Choroid plexus epithelial cell (primary cell): Measurements from ENCODE around the gene PIM2.

Experiments used
- DNase-seq: peaks from one replicate; pipeline ENCODE4 v3.0.0-alpha.2; 2010; ENCODE audit warnings: low read depth
- H3K4me3 ChIP-seq: 2 replicates; pipeline ENCODE4 v1.5.1; 2011; ENCODE audit warnings: low read depth, mild to moderate bottlenecking, control low read depth, low read length, moderate library complexity
- CTCF ChIP-seq: conservative IDR thresholded peaks from 2 replicates; pipeline ENCODE4 v1.5.1; 2011; ENCODE audit warnings: low read depth, mild to moderate bottlenecking, control low read depth, inconsistent platforms, low read length, moderate library complexity

Gene PIM2

GRCh38 chrX:48918643-48919340 is at the start of gene PIM2:
TSS of gene PIM2 (minus strand) at chrX:48919024. CDS start at chrX:48918834, 190 bp downstream.
- peak; percentile 90 for DNase-seq
- no peak for TF ChIP-seq CTCF
- peak within 1 kb of the TSS; percentile 64 for H3K4me3 ChIP-seq

GRCh38 chrX:48968377-48968776 is 49.6 kb upstream of the PIM2 start:
- DNase-seq, result no peak
- H3K4me3 ChIP-seq, result no peak overlapping the region
- no peak for TF ChIP-seq CTCF

- DNase-seq, result peak; percentile 53
- no peak for TF ChIP-seq CTCF
- no peak overlapping the region for H3K4me3 ChIP-seq
Observed at GRCh38 chrX:48966796-48967579, 48.2 kb upstream of the PIM2 start.

- TF ChIP-seq CTCF, result no peak
- H3K4me3 ChIP-seq, result no peak overlapping the region
- no peak for DNase-seq
Observed at GRCh38 chrX:48965959-48966358, 47.1 kb upstream of the PIM2 start.

- H3K4me3 ChIP-seq, result no peak overlapping the region
- no peak for TF ChIP-seq CTCF
- DNase-seq, result peak; percentile 66
Observed at GRCh38 chrX:48961585-48962091, 42.8 kb upstream of the PIM2 start.

GRCh38 chrX:48960291-48960690 is 41.5 kb upstream of the PIM2 start:
- no peak overlapping the region for H3K4me3 ChIP-seq
- no peak for DNase-seq
- no peak for TF ChIP-seq CTCF
